Tibial nerve (tissue), 4 donors: ENCODE measurements around the gene CNGA3.

Experiments
- CTCF ChIP-seq, 5 experiments: fragments of 200-600 bp in 3 of 5; fragments of 450-650 bp in 2 of 5; sonication (generic) in 3 of 5; IDR thresholded peaks; one replicate each; pipeline ENCODE4 v1.5.1; 2016 to 2019; ENCODE audit warnings: antibody characterized with exemption in 5 of 5, mild to moderate bottlenecking in 3 of 5, moderate library complexity in 2 of 5
- EP300 ChIP-seq, 2 donors: sonication (generic); formaldehyde crosslinking; IDR thresholded peaks; one replicate each; pipeline ENCODE4 v1.6.1; 2017; ENCODE audit warnings: antibody characterized with exemption in 2 of 2, mild to moderate bottlenecking in 1 of 2
- POLR2A ChIP-seq, 2 donors: fragments of 450-650 bp; IDR thresholded peaks; one replicate each; pipeline ENCODE4 v1.6.1; 2017; ENCODE audit warnings: antibody characterized with exemption in 2 of 2, mild to moderate bottlenecking in 2 of 2, moderate library complexity in 2 of 2

GRCh38 chr2:98390571-98391476, 44.6 kb downstream of the CNGA3 start:
- TF ChIP-seq CTCF (IDR thresholded peaks at IDR 0.05) = no peak
- TF ChIP-seq EP300 (IDR thresholded peaks at IDR 0.05) = no peak
- no peak for TF ChIP-seq POLR2A (IDR thresholded peaks at IDR 0.05)
